ENCODE data around the gene MAB21L4.

GRCh38 chr2:240890691-240891090 lies 5.3 kb downstream of the MAB21L4 start:
- TF ChIP-seq CTCF (IDR thresholded peaks at IDR 0.05; ENCODE audit: low read depth, low read length, poor library complexity, severe bottlenecking) (no peak), EZH2phosphoT487 (IDR thresholded peaks at IDR 0.05; ENCODE audit: borderline replicate concordance, low read length) (no peak)

Measured in DOHH2 (cell line).